Activated CD4-positive, alpha-beta T cell treated with anti-CD3 and anti-CD28 coated beads for 4 hours (primary cell): ENCODE data around the gene USP33.
"Not testable (repeated sequence)": the region's sequence is repeated elsewhere in the genome, so short reads cannot be mapped to it uniquely, and the experiment has no call there.

Source experiments
- DNase-seq, 2 donors: peaks; one replicate each; pipeline ENCODE4 v3.0.0-alpha.2; 2020

Gene USP33

GRCh38 chr1:77732090-77732489 lies 27.6 kb downstream of the USP33 start:
- DNase-seq: no peak

- DNase-seq: no peak
Measured at GRCh38 chr1:77725706-77726105, 33.9 kb downstream of the USP33 start.

- DNase-seq: no peak
Measured at GRCh38 chr1:77718181-77718580, 41.5 kb downstream of the USP33 start.

GRCh38 chr1:77716065-77716464 lies 43.6 kb downstream of the USP33 start:
- no peak for DNase-seq

GRCh38 chr1:77709727-77710126 lies 49.9 kb downstream of the USP33 start:
- DNase-seq: no peak

- DNase-seq: no peak
Measured at GRCh38 chr1:77706321-77706720, 53.3 kb downstream of the USP33 start.

- no peak for DNase-seq
Measured at GRCh38 chr1:77704736-77705135, 54.9 kb downstream of the USP33 start.

- not testable (repeated sequence) for DNase-seq
Measured at GRCh38 chr1:77699673-77700072, 60.0 kb downstream of the USP33 start.

- DNase-seq: no peak
Measured at GRCh38 chr1:77697441-77697840, 62.2 kb downstream of the USP33 start.

GRCh38 chr1:77688939-77689338 lies 70.7 kb downstream of the USP33 start:
- no peak for DNase-seq

GRCh38 chr1:77687519-77687906 lies 72.1 kb downstream of the USP33 start:
- no peak for DNase-seq

GRCh38 chr1:77686796-77687518 lies 72.7 kb downstream of the USP33 start:
- DNase-seq: no peak

- peak; percentile 86 to 91 for DNase-seq
Measured at GRCh38 chr1:77683160-77684148, 76.2 kb downstream of the USP33 start.

- peak; percentile 89 to 95 for DNase-seq
Measured at GRCh38 chr1:77682460-77683159, 77.0 kb downstream of the USP33 start, which contains the start of gene ZZZ3. Gene ZZZ3, minus strand, starts transcription at chr1:77682658. Its CDS starts 49,304 bp downstream, at chr1:77633354.

- no peak for DNase-seq
Measured at GRCh38 chr1:77680173-77680572, 79.5 kb downstream of the USP33 start.

- DNase-seq: no peak
Measured at GRCh38 chr1:77678660-77679610, 80.7 kb downstream of the USP33 start.

GRCh38 chr1:77674807-77675206 lies 84.8 kb downstream of the USP33 start:
- not testable (repeated sequence) for DNase-seq

- no peak for DNase-seq
Measured at GRCh38 chr1:77673716-77674355, 85.8 kb downstream of the USP33 start.

GRCh38 chr1:77673030-77673429 lies 86.6 kb downstream of the USP33 start:
- no peak for DNase-seq

GRCh38 chr1:77672374-77672773 lies 87.3 kb downstream of the USP33 start:
- DNase-seq: no peak

GRCh38 chr1:77671836-77672235 lies 87.8 kb downstream of the USP33 start:
- no peak for DNase-seq
